Lung (tissue), 12 donors: Measurements from ENCODE around the gene CYSLTR2. TPM values are rescaled to one million over a fixed set of nuclear protein-coding genes. Genes with fewer than 3 reads are reported as not detected.

Source experiments
- ATAC-seq: fragments of 200-7000 bp; cut with Tn5 transposase; one replicate; pipeline ENCODE4 v1.9.1; 2020; ENCODE audit warnings: moderate number of reproducible peaks; ENCODE audit not compliant: insufficient read depth, low FRiP score
- DNase-seq, 3 donors: peaks; one replicate each; pipeline ENCODE4 v3.0.0-alpha.2; 2013 to 2017
- H3K27ac ChIP-seq, 2 donors: one replicate each; pipeline ENCODE4 v1.5.1; 2013; ENCODE audit warnings: mild to moderate bottlenecking in 2 of 2, moderate library complexity in 2 of 2, control low read depth in 1 of 2, inconsistent platforms in 1 of 2, low read depth in 1 of 2, low read length in 1 of 2
- H3K27me3 ChIP-seq, 3 donors: one replicate each; pipeline ENCODE4 v1.5.1; 2013; ENCODE audit warnings: low read length in 2 of 3; ENCODE audit not compliant: control insufficient read depth in 3 of 3, insufficient read depth in 3 of 3
- H3K36me3 ChIP-seq, 4 donors: one replicate each; pipeline ENCODE4 v1.5.1; 2013; ENCODE audit warnings: low read length in 4 of 4, mild to moderate bottlenecking in 1 of 4, moderate library complexity in 1 of 4; ENCODE audit not compliant: control insufficient read depth in 4 of 4, insufficient read depth in 4 of 4
- H3K4me1 ChIP-seq, 5 donors: one replicate each; pipeline ENCODE4 v1.5.1; 2013; ENCODE audit warnings: low read length in 5 of 5, mild to moderate bottlenecking in 2 of 5, moderate library complexity in 1 of 5; ENCODE audit not compliant: control insufficient read depth in 5 of 5, insufficient read depth in 5 of 5
- H3K4me3 ChIP-seq: one replicate; pipeline ENCODE4 v1.5.1; 2013; ENCODE audit warnings: mild to moderate bottlenecking, control low read depth, moderate library complexity
- H3K9ac ChIP-seq, 2 donors: one replicate each; pipeline ENCODE4 v1.5.1; 2013; ENCODE audit warnings: low read length in 2 of 2, control low read depth in 1 of 2; ENCODE audit not compliant: insufficient read depth in 1 of 2
- H3K9me3 ChIP-seq, 4 donors: one replicate each; pipeline ENCODE4 v1.5.1; 2013; ENCODE audit warnings: low read length in 3 of 4, mild to moderate bottlenecking in 1 of 4, moderate library complexity in 1 of 4; ENCODE audit not compliant: control insufficient read depth in 4 of 4, insufficient read depth in 3 of 4
- CTCF ChIP-seq: IDR thresholded peaks from 2 replicates; pipeline ENCODE4 v1.5.1; 2012; ENCODE audit warnings: mild to moderate bottlenecking; ENCODE audit errors: control extremely low read depth, extremely low read depth
- WGBS, 2 donors: extraction: QIAGEN DNeasy Blood & Tissue Kit; methylation state at CpG; one replicate each; pipeline ENCODE4 v1.1.7; 2013; 5-methylcytosine and 5-hydroxymethylcytosine counted together
- polyA plus RNA-seq, 2 donors: library from polyadenylated mRNA; stranded (reverse); fragments of 200-250 nt; gene quantifications; one replicate each; pipeline ENCODE4 v1.2.1, GENCODE V29; 2013
- total RNA-seq, 2 donors: library from RNA; depleted of rRNA in 1 of 2; stranded (reverse); fragments of >200 nt in 1 of 2; gene quantifications; one replicate each; pipeline ENCODE4 v1.2.1, GENCODE V29; 2014 to 2021
- donor health status: control.
- donor health status: control.
- donor health status: Bipolar disorder and iron deficiency.
- donor health status: healthy.
- donor health status: DM: yes; HTN: yes; CAD: no.

Gene CYSLTR2
- total and polyA plus RNA-seq, 4 donors: 0.32 to 0.92 (median 0.54) TPM

GRCh38 chr13:48644141-48644540 lies 9.6 kb upstream of the CYSLTR2 start:
- DNase-seq (no peak), ATAC-seq (no peak)
- H3K27me3 ChIP-seq: no peaks in the 10 kb centered on the region
- H3K4me3 ChIP-seq: no peak overlapping the region
- H3K27ac ChIP-seq: no peak overlapping the region
- TF ChIP-seq CTCF: no peak
- H3K36me3 ChIP-seq: no peaks in the 10 kb centered on the region
- H3K9me3 ChIP-seq: no peaks in the 10 kb centered on the region
- WGBS, 2 donors: 82 to 91% methylated on average over 5 of the region's 5 CpGs
- H3K4me1 ChIP-seq: peaks cover 0 to 9% (median 0%) of the 10 kb centered on the region in 5 donors
- no peak overlapping the region for H3K9ac ChIP-seq

- Histone ChIP-seq H3K9ac (no peak overlapping the region), H3K4me1 (peaks cover 0 to 9% (median 0%) of the 10 kb centered on the region in 5 donors), H3K4me3 (no peak overlapping the region), H3K27me3 (no peaks in the 10 kb centered on the region), H3K9me3 (no peaks in the 10 kb centered on the region), H3K36me3 (no peaks in the 10 kb centered on the region), H3K27ac (no peak overlapping the region)
- no peak for ATAC-seq
- no peak for DNase-seq
- no peak for TF ChIP-seq CTCF
These were observed 8.8 kb upstream of the CYSLTR2 start for GRCh38 chr13:48644951-48645350.

GRCh38 chr13:48645845-48646244 lies 7.9 kb upstream of the CYSLTR2 start:
- Histone ChIP-seq H3K4me3 (no peak overlapping the region), H3K9ac (no peak overlapping the region), H3K27me3 (no peaks in the 10 kb centered on the region), H3K27ac (no peak overlapping the region), H3K4me1 (peaks cover 0 to 9% (median 0%) of the 10 kb centered on the region in 5 donors), H3K36me3 (no peaks in the 10 kb centered on the region), H3K9me3 (no peaks in the 10 kb centered on the region)
- ATAC-seq: no peak
- TF ChIP-seq CTCF: no peak
- DNase-seq: no peak
- 90 to 97% methylated on average over 3 of the region's 3 CpGs for WGBS, 2 donors

- whole genome bisulfite sequencing, 2 donors: 95 to 98% methylated on average over 3 of the region's 3 CpGs
- DNase-seq (no peak), ATAC-seq (no peak)
- Histone ChIP-seq H3K9me3 (no peaks in the 10 kb centered on the region), H3K36me3 (no peaks in the 10 kb centered on the region), H3K27me3 (no peaks in the 10 kb centered on the region), H3K27ac (no peak overlapping the region), H3K4me1 (peaks cover 0 to 9% (median 0%) of the 10 kb centered on the region in 5 donors), H3K4me3 (no peak overlapping the region), H3K9ac (no peak overlapping the region)
- no peak for TF ChIP-seq CTCF
These were observed 6.9 kb upstream of the CYSLTR2 start for GRCh38 chr13:48646791-48647190.
